Naive thymus-derived CD8-positive, alpha-beta T cell (primary cell): ENCODE measurements around the gene TFEB. TPM values are rescaled to one million over a fixed set of nuclear protein-coding genes. Genes with fewer than 3 reads are reported as not detected.

ENCODE experiments used
- ATAC-seq, 2 donors: fragments of 150-1000 bp; cut with Tn5 transposase in 1 of 2; sonication (Bioruptor Pico), chemical (Tn5 transposase) in 1 of 2; 1 replicate in 1 of 2; 2 replicates in 1 of 2; pipeline ENCODE4 v1.10.0; 2021; ENCODE audit warnings: mild to moderate bottlenecking in 2 of 2, moderate library complexity in 2 of 2
- POLR2A ChIA-PET: fragments of 350-600 bp; sonication (Branson Sonifier 250); formaldehyde crosslinking; loops from one replicate; lab custom pipeline; 2021; ENCODE audit warnings: antibody characterized with exemption; lab: Charles Lee
- DNase-seq, 10 donors: peaks; one replicate each; pipeline versions ENCODE4 v3.0.0 to v3.0.0-alpha.2; 2020 to 2022
- H3K27ac Mint-ChIP-seq, 10 donors: one replicate each; pipeline ENCODE4 v1.8.0; 2020 to 2022; ENCODE audit warnings: mild to moderate bottlenecking in 10 of 10, mixed read lengths in 10 of 10, moderate library complexity in 4 of 10, inconsistent platforms in 1 of 10
- H3K27me3 Mint-ChIP-seq, 5 donors: one replicate each; pipeline ENCODE4 v1.8.0; 2021 to 2022; ENCODE audit warnings: mixed read lengths in 5 of 5
- H3K36me3 Mint-ChIP-seq, 3 donors: one replicate each; pipeline ENCODE4 v1.8.0; 2020 to 2022; ENCODE audit warnings: mixed read lengths in 3 of 3, mild to moderate bottlenecking in 2 of 3, inconsistent platforms in 1 of 3
- H3K4me1 Mint-ChIP-seq, 4 donors: one replicate each; pipeline ENCODE4 v1.8.0; 2021 to 2022; ENCODE audit warnings: mixed read lengths in 4 of 4
- H3K4me3 Mint-ChIP-seq, 10 donors: one replicate each; pipeline ENCODE4 v1.8.0; 2020 to 2022; ENCODE audit warnings: mild to moderate bottlenecking in 10 of 10, mixed read lengths in 10 of 10, moderate library complexity in 6 of 10, inconsistent platforms in 1 of 10
- H3K9me3 Mint-ChIP-seq, 9 donors: one replicate each; pipeline ENCODE4 v1.8.0; 2020 to 2022; ENCODE audit warnings: mixed read lengths in 9 of 9, mild to moderate bottlenecking in 3 of 9, inconsistent platforms in 1 of 9, moderate library complexity in 1 of 9
- polyA plus RNA-seq, 3 donors: library from polyadenylated mRNA; unstranded; fragments of 300-500 nt; fragmentation: Illumina TruSeq; gene quantifications; one replicate each; pipeline ENCODE4 v1.2.3, GENCODE V29; 2021
- total RNA-seq, 8 experiments: library from RNA in 2 of 8; stranded (reverse) in 2 of 8; gene quantifications; one replicate each; pipeline ENCODE4 v1.2.3 and lab custom pipeline; 2021 to 2026

Gene TFEB
- total and polyA plus RNA-seq, 5 experiments from 2014 or later, result 2.6 to 10.8 (median 9.2) TPM

DNA sequence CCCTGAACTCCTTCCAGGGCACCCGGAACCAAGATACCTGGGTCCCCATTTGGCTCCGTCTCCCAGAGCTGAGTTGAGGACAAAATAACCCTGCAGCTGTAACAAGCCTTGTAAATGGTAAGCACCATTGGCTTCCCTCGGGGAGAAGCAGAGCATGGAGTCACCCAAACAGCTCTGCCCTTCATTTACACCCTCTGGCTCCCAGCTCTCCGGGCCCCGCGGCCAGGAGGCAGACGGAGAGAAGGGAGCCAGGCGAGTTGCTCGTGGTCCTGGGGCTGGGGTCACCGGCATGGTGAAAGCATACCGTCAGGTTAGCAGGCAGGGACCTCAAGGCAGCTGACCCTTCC is 2.1 kb downstream of the TFEB start:
- Mint-ChIP-seq H3K4me3 (peak overlapping the region; percentile 3 to 91 (median 68)), H3K27me3 (no peaks in the 10 kb centered on the region), H3K27ac (peak overlapping the region in 9 of 10 donors; percentile 74 to 95 (median 82)), H3K36me3 (no peaks in the 10 kb centered on the region), H3K9me3 (no peaks in the 10 kb centered on the region), H3K4me1 (peaks cover 13 to 59% (median 47%) of the 10 kb centered on the region in 4 donors)
- POLR2A ChIA-PET, result interaction anchor here (0.7 to 3.2 kb wide), 7 partner anchors 10 to 485 kb away, joined by 3 to 26 read pairs (median 4); partner anchors contain the start of genes FRS3 and TOMM6
- no peak for ATAC-seq
- peak in 3 of 10 donors; percentile 11 to 25 (median 14) for DNase-seq

GRCh38 chr6:41732591-41733359 is 2.6 kb downstream of the TFEB start:
- Mint-ChIP-seq H3K4me1 (peaks cover 13 to 65% (median 48%) of the 10 kb centered on the region in 4 donors), H3K27me3 (no peaks in the 10 kb centered on the region), H3K27ac (peak overlapping the region; percentile 73 to 95 (median 81)), H3K4me3 (peak overlapping the region; percentile 3 to 91 (median 56)), H3K9me3 (no peaks in the 10 kb centered on the region), H3K36me3 (no peaks in the 10 kb centered on the region)
- POLR2A ChIA-PET, result interaction anchor here (0.9 to 3.2 kb wide), 4 partner anchors 26 to 54 kb away, joined by 3 to 26 read pairs (median 4); partner anchors contain the start of gene TOMM6
- DNase-seq (peak in 9 of 10 donors; percentile 26 to 75 (median 64)), ATAC-seq (peak; percentile 39 to 69)

DNA sequence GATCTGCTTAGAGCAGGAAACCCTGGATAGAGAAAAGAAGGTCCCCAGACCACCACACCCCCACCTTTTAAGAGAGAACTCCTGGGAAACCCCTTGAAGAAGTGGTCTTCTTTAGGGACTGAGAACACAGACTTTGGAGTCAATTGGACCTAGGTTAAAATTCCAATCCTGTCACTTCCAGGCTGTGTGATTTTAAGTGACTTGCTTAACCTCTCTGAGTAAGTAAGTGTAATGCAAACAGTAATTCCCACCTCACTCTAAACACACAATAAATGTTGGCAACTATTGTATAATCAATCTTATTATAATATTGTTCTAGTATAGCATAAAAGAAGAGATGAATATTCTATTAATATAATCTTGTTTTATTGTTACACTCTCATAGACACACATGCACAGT is 3.3 kb downstream of the TFEB start:
- H3K4me1 Mint-ChIP-seq, result peaks cover 13 to 70% (median 54%) of the 10 kb centered on the region in 4 donors
- ATAC-seq, result no peak
- peak overlapping the region; percentile 73 to 95 (median 81) for H3K27ac Mint-ChIP-seq
- peak overlapping the region in 9 of 10 donors; percentile 3 to 91 (median 55) for H3K4me3 Mint-ChIP-seq
- POLR2A ChIA-PET, result interaction anchor here (0.9 to 3.2 kb wide), 3 partner anchors 26 to 55 kb away, joined by 3 to 26 read pairs (median 3); partner anchors contain the start of gene TOMM6
- H3K36me3 Mint-ChIP-seq, result no peaks in the 10 kb centered on the region
- no peaks in the 10 kb centered on the region for H3K9me3 Mint-ChIP-seq
- H3K27me3 Mint-ChIP-seq, result no peaks in the 10 kb centered on the region
- DNase-seq, result no peak

DNA sequence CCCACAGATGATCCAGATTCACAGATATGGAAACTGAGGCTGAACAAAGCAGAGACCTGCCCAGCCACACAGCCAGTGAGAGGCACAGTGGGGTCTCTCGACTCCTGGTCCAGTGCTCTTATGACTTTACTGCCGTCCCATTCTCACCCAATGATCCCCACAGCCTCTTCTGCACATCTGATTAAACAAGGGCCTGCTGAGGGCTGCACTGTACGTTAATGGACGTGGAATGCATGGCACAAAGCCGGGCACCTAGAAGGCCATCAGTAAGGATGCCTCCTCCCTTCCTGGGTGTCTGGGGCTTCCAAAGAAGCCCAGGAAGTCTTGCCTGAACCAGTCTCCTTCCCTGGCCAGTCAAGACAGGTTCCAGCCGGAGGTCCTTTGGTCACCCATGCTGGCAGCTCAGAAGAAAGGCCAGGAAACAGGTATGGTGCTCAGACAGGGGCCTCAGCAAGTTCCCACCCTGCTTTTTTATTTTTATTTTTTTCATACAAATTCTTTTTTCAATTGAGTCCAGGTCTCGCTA is 3.8 kb downstream of the TFEB start:
- ATAC-seq (no peak), DNase-seq (no peak)
- peak overlapping the region in 1 of 10 donors; percentile 52 for H3K4me3 Mint-ChIP-seq
- peaks cover 16 to 75% (median 59%) of the 10 kb centered on the region in 4 donors for H3K4me1 Mint-ChIP-seq
- H3K27ac Mint-ChIP-seq, result peak overlapping the region in 3 of 10 donors; percentile 40 to 89 (median 60)
- H3K27me3 Mint-ChIP-seq, result no peaks in the 10 kb centered on the region
- no peaks in the 10 kb centered on the region for H3K9me3 Mint-ChIP-seq
- H3K36me3 Mint-ChIP-seq, result no peaks in the 10 kb centered on the region
- POLR2A ChIA-PET, result no interaction called here

GRCh38 chr6:41730531-41731436 is 4.6 kb downstream of the TFEB start:
- Mint-ChIP-seq H3K4me1 (peaks cover 16 to 81% (median 56%) of the 10 kb centered on the region in 4 donors), H3K36me3 (no peaks in the 10 kb centered on the region), H3K4me3 (peak overlapping the region in 3 of 10 donors; percentile 41 to 52 (median 43)), H3K27ac (peak overlapping the region in 8 of 10 donors; percentile 30 to 82 (median 60)), H3K27me3 (no peaks in the 10 kb centered on the region), H3K9me3 (no peaks in the 10 kb centered on the region)
- POLR2A ChIA-PET, result no interaction called here
- DNase-seq, result no peak
- ATAC-seq, result no peak

- no peak for ATAC-seq
- H3K4me3 Mint-ChIP-seq, result peak overlapping the region in 1 of 10 donors; percentile 40
- no peaks in the 10 kb centered on the region for H3K27me3 Mint-ChIP-seq
Observed at GRCh38 chr6:41729624-41730023, 5.8 kb downstream of the TFEB start.

DNA sequence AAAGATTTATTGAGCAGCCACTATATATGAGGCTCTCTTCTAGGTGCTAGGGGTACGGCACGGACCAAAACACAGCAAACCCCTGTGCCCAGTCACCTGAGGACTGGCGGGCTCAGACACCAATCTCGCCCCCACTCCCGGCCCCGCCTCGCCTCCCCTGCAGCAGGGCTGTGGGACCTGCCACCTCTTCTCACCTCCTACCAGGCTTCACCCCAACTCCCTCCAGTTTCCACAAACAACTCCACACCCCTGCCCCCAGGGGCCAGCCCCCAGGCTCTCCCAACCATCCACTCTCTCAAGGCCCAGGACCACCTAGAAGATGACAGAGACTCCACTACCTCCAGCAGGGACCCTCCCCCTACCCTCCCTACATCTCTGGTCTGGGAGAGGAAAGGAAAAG is 6.5 kb downstream of the TFEB start:
- no peak for ATAC-seq
- POLR2A ChIA-PET, result no interaction called here
- Mint-ChIP-seq H3K27me3 (no peaks in the 10 kb centered on the region), H3K4me1 (peaks cover 18 to 97% (median 54%) of the 10 kb centered on the region in 4 donors), H3K27ac (peak overlapping the region in 7 of 10 donors; percentile 19 to 76 (median 72)), H3K4me3 (peak overlapping the region in 4 of 10 donors; percentile 20 to 61 (median 37)), H3K9me3 (no peaks in the 10 kb centered on the region), H3K36me3 (no peaks in the 10 kb centered on the region)
- DNase-seq, result no peak

More at GRCh38 chr6:41729624-41730023, 5.8 kb downstream of the TFEB start:
- DNase-seq, result no peak
- POLR2A ChIA-PET, result no interaction called here
- H3K36me3 Mint-ChIP-seq, result no peaks in the 10 kb centered on the region
- H3K9me3 Mint-ChIP-seq, result no peaks in the 10 kb centered on the region
- H3K27ac Mint-ChIP-seq, result peak overlapping the region in 3 of 10 donors; percentile 19 to 76 (median 75)
- H3K4me1 Mint-ChIP-seq, result peaks cover 16 to 90% (median 52%) of the 10 kb centered on the region in 4 donors

DNA sequence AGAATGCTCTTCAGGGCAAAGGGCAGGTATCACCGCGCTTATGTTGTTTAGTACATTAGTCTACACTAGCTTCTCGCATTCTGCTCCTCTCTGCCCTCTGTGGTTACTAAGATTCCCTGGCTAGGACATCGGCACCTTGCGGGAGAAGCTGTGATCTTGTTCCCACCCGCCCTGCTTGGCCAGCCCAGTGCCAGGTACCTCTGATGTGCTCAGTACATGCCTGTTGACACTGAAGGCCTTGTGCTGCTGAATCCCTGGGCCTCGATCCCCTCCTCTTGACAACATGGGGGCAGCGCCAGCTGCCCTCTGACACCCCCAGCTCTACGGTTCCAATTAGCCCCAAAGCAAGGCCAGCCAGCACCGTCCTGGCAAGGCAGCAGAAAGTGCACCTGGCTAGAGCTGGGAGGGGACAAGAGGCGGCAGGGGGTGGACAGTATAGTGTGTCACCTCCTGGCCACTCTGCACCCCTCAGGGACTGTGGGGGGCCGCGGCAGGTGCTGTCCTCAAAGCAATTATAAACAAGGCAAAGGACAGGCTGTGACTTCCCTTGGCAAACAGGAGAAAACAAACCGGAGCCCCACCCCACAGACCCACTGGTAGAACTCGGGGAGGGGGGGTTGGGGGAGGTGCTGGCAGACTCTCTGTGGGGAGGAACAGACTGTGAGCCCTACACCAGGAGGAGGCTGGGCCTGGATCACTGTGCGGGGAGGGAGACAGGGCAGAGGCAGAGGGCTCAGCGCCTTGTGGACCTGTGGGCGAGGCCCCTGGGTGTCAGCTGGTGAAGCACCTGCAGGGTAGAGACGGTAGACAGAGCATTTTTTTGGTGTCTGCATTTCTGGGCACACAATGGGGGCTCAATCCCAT is 7.1 kb downstream of the TFEB start:
- H3K36me3 Mint-ChIP-seq, result no peaks in the 10 kb centered on the region
- peaks cover 18 to 98% (median 51%) of the 10 kb centered on the region in 4 donors for H3K4me1 Mint-ChIP-seq
- peak overlapping the region in 3 of 10 donors; percentile 34 to 61 (median 40) for H3K4me3 Mint-ChIP-seq
- ATAC-seq (no peak), DNase-seq (peak in 1 of 10 donors; percentile 28)
- peak overlapping the region in 7 of 10 donors; percentile 18 to 76 (median 60) for H3K27ac Mint-ChIP-seq
- POLR2A ChIA-PET, result no interaction called here
- H3K27me3 Mint-ChIP-seq, result no peaks in the 10 kb centered on the region
- no peaks in the 10 kb centered on the region for H3K9me3 Mint-ChIP-seq

GRCh38 chr6:41727705-41728072 is 7.7 kb downstream of the TFEB start:
- H3K4me1 Mint-ChIP-seq, result peaks cover 17 to 98% (median 46%) of the 10 kb centered on the region in 4 donors
- no peaks in the 10 kb centered on the region for H3K27me3 Mint-ChIP-seq
- ATAC-seq (no peak), DNase-seq (no peak)
- peak overlapping the region in 2 of 10 donors; percentile 26 to 72 for H3K4me3 Mint-ChIP-seq
- no peaks in the 10 kb centered on the region for H3K9me3 Mint-ChIP-seq
- no peaks in the 10 kb centered on the region for H3K36me3 Mint-ChIP-seq
- POLR2A ChIA-PET, result no interaction called here
- H3K27ac Mint-ChIP-seq, result peak overlapping the region in 4 of 10 donors; percentile 65 to 90 (median 76)

DNA sequence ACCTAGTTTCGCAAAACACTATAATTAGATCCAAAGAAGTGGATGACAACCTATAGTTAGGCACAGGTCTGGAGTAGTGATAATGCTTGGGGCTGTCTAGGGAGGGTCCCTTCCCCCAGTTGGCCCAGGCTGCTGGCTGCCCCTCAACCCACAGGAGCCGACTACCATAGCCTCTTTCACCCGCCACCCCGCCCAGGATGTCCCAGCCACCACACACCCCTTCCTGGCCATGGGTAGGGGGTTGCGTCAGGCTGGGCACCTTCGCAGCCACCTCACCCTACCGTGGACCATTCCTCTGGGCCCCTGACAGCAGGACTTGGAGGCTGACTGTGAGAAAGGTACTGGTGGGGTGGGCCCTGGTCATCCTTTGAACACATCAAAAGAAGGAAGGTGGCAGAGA is 8.5 kb downstream of the TFEB start:
- Mint-ChIP-seq H3K27ac (peak overlapping the region in 5 of 10 donors; percentile 39 to 90 (median 71)), H3K4me1 (peaks cover 13 to 94% (median 40%) of the 10 kb centered on the region in 4 donors), H3K4me3 (peak overlapping the region in 6 of 10 donors; percentile 29 to 72 (median 62)), H3K9me3 (no peaks in the 10 kb centered on the region), H3K27me3 (no peaks in the 10 kb centered on the region), H3K36me3 (no peaks in the 10 kb centered on the region)
- POLR2A ChIA-PET, result interaction anchor here (1.3 kb wide), 1 partner anchor 10 kb away, joined by 3 read pairs; no protein-coding TSS in a partner anchor
- DNase-seq (no peak), ATAC-seq (peak in 1 of 2 donors; percentile 39)
